ENCODE data around the gene OR11A1.

Gene OR11A1

DNA sequence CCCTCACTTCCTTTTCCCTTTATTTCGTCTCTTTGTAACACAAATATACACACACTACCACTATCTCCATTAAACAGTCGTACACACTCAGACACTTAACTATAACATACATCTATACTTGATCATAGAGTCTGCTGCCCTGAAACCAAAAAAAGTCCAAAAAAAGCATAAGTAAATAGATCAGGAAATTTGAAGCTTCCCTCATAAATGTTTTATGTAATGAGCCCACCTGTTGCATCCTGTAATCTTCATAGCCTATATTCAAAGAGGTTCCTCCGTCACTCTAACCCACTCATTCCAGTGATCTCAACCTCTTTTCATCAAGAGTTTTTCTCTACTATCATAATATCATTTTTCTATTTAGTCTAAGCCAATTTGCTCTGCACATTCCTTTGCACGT, 68.3 kb downstream of the OR11A1 start:
- TF ChIP-seq TAF1 (IDR thresholded peaks at IDR 0.05; ENCODE audit: borderline replicate concordance, insufficient read depth, low read length) (no peak), POLR2AphosphoS5 (IDR thresholded peaks at IDR 0.05; ENCODE audit: low read depth, low read length) (no peak), FOXP2 (optimal IDR thresholded peaks at IDR 0.05; ENCODE audit: borderline replicate concordance, extremely low read depth, extremely low read length, insufficient read depth) (no peak), SIN3A (IDR thresholded peaks at IDR 0.05; ENCODE audit: borderline replicate concordance, insufficient read depth, low read length) (no peak)
- TF ChIP-seq, protein P1, sequence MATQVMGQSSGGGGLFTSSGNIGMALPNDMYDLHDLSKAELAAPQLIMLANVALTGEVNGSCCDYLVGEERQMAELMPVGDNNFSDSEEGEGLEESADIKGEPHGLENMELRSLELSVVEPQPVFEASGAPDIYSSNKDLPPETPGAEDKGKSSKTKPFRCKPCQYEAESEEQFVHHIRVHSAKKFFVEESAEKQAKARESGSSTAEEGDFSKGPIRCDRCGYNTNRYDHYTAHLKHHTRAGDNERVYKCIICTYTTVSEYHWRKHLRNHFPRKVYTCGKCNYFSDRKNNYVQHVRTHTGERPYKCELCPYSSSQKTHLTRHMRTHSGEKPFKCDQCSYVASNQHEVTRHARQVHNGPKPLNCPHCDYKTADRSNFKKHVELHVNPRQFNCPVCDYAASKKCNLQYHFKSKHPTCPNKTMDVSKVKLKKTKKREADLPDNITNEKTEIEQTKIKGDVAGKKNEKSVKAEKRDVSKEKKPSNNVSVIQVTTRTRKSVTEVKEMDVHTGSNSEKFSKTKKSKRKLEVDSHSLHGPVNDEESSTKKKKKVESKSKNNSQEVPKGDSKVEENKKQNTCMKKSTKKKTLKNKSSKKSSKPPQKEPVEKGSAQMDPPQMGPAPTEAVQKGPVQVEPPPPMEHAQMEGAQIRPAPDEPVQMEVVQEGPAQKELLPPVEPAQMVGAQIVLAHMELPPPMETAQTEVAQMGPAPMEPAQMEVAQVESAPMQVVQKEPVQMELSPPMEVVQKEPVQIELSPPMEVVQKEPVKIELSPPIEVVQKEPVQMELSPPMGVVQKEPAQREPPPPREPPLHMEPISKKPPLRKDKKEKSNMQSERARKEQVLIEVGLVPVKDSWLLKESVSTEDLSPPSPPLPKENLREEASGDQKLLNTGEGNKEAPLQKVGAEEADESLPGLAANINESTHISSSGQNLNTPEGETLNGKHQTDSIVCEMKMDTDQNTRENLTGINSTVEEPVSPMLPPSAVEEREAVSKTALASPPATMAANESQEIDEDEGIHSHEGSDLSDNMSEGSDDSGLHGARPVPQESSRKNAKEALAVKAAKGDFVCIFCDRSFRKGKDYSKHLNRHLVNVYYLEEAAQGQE (IDR thresholded peaks at IDR 0.05; ENCODE audit: insufficient read depth in 1 of 2, low read depth in 2 of 2, low read length in 2 of 2), result no peak

DNA sequence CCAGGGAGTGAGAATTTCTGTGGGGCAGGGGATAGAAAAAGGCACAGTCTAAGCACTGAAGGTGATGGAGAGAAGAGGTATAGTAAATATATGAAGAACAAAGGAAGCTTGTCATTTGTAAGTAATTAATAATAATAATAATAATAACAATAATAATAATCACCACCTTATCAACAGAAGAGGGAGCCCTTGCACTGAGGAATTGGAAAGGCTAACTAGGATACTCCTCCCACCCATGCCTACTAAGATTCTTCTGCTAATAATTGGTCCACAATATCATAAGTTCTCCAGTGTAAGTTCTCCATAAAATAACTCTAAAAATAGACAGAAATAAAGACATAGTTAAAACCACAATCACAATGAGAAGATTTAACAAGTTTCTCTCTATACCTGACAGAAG, 80.9 kb downstream of the OR11A1 start:
- TF ChIP-seq, protein P1 (IDR thresholded peaks at IDR 0.05; ENCODE audit: insufficient read depth in 1 of 2, low read depth in 2 of 2, low read length in 2 of 2), result no peak
- no peak for TF ChIP-seq FOXP2 (optimal IDR thresholded peaks at IDR 0.05; ENCODE audit: borderline replicate concordance, extremely low read depth, extremely low read length, insufficient read depth)
- TF ChIP-seq SIN3A (IDR thresholded peaks at IDR 0.05; ENCODE audit: borderline replicate concordance, insufficient read depth, low read length), result no peak
- TF ChIP-seq TAF1 (IDR thresholded peaks at IDR 0.05; ENCODE audit: borderline replicate concordance, insufficient read depth, low read length), result no peak
- no peak for TF ChIP-seq POLR2AphosphoS5 (IDR thresholded peaks at IDR 0.05; ENCODE audit: low read depth, low read length)
